Breast epithelium (tissue), 4 donors: ENCODE measurements around the gene CORO2B. TPM values are rescaled to one million over a fixed set of nuclear protein-coding genes. Genes with fewer than 3 reads are reported as not detected.
A peak's percentile ranks its signal among the peaks of the same experiment; 100 is the strongest.
"Not testable (repeated sequence)": the region's sequence is repeated elsewhere in the genome, so short reads cannot be mapped to it uniquely, and the experiment has no call there.

Experiments
- DNase-seq, 2 donors: peaks; one replicate each; pipeline ENCODE4 v3.0.0-alpha.2; 2019; ENCODE audit warnings: low spot score in 2 of 2
- H3K27ac ChIP-seq, 2 donors: fragments of 200-600 bp; sonication (generic) in 1 of 2; one replicate each; pipeline ENCODE4 v1.5.1; 2016 to 2019; ENCODE audit warnings: mild to moderate bottlenecking in 1 of 2
- H3K27me3 ChIP-seq, 2 donors: fragments of 200-600 bp; sonication (generic) in 1 of 2; one replicate each; pipeline versions ENCODE4 v1.5.1 to v1.6.0; 2017 to 2019; ENCODE audit warnings: control low read depth in 1 of 2, mild to moderate bottlenecking in 1 of 2
- H3K36me3 ChIP-seq: fragments of 200-600 bp; one replicate; pipeline ENCODE4 v1.5.1; 2019
- H3K4me1 ChIP-seq, 2 donors: fragments of 200-600 bp; sonication (generic); one replicate each; pipeline ENCODE4 v1.5.1; 2016 to 2019; ENCODE audit warnings: control low read depth in 1 of 2
- H3K4me3 ChIP-seq, 3 donors: fragments of 200-600 bp; sonication (generic); 1 replicate in 2 of 3; 2 replicates in 1 of 3; pipeline ENCODE4 v1.5.1; 2016 to 2019; ENCODE audit warnings: mild to moderate bottlenecking in 3 of 3, moderate library complexity in 2 of 3
- H3K9me3 ChIP-seq, 2 donors: fragments of 200-600 bp; sonication (generic) in 1 of 2; one replicate each; pipeline ENCODE4 v1.5.1; 2016 to 2019; ENCODE audit warnings: control low read depth in 1 of 2
- POLR2A ChIP-seq: fragments of 450-650 bp; IDR thresholded peaks from one replicate; pipeline ENCODE4 v1.6.1; 2016; ENCODE audit warnings: antibody characterized with exemption, mild to moderate bottlenecking, moderate library complexity
- POLR2AphosphoS5 ChIP-seq, 3 donors: sonication (generic); formaldehyde crosslinking; IDR thresholded peaks; one replicate each; pipeline ENCODE4 v1.6.1; 2017; ENCODE audit warnings: antibody characterized with exemption in 3 of 3
- intact Hi-C: fragments of 100-400 bp; cut with DNase I; formaldehyde crosslinking; loops from one replicate; pipeline ENCODE4 v1.15.1; 2023; ENCODE audit warnings: low total_unique reads
- total RNA-seq, 3 donors: library from RNA; depleted of rRNA; stranded (reverse); fragments of >200 nt; gene quantifications; one replicate each; pipeline ENCODE4 v1.1.0, GENCODE V29; 2016
- TF ChIP-seq, protein P1 (sequence below), 3 donors: fragments of 450-650 bp; IDR thresholded peaks; one replicate each; pipeline ENCODE4 v1.5.1; 2016 to 2017; ENCODE audit warnings: antibody characterized with exemption in 3 of 3, mild to moderate bottlenecking in 3 of 3, moderate library complexity in 3 of 3

CORO2B gene
- total RNA-seq, 3 donors from 2014 or later = 2.9 to 11.2 (median 3.5) TPM

DNA sequence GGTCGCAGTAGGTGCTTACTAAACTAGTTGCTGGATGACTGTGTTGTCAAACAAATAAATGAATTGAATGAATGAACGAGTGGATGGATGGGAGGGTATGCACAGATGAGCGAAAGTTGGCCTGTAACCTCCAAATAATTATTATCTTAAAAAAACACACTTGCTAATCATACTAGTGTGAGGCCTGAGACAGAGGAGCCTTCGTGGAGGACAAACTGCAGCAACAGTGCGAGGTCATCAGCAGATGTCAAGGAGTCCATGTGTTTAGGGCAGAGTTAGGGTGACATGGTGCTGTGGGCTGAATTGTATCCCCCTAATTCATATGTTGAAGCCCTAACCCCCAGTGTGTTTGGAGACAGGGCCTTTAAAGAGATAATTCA, 24.4 kb downstream of the CORO2B start:
- TF ChIP-seq, protein P1, sequence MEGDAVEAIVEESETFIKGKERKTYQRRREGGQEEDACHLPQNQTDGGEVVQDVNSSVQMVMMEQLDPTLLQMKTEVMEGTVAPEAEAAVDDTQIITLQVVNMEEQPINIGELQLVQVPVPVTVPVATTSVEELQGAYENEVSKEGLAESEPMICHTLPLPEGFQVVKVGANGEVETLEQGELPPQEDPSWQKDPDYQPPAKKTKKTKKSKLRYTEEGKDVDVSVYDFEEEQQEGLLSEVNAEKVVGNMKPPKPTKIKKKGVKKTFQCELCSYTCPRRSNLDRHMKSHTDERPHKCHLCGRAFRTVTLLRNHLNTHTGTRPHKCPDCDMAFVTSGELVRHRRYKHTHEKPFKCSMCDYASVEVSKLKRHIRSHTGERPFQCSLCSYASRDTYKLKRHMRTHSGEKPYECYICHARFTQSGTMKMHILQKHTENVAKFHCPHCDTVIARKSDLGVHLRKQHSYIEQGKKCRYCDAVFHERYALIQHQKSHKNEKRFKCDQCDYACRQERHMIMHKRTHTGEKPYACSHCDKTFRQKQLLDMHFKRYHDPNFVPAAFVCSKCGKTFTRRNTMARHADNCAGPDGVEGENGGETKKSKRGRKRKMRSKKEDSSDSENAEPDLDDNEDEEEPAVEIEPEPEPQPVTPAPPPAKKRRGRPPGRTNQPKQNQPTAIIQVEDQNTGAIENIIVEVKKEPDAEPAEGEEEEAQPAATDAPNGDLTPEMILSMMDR (IDR thresholded peaks at IDR 0.05) = no peak
- no peak for TF ChIP-seq POLR2AphosphoS5 (IDR thresholded peaks at IDR 0.05)
- no peak for TF ChIP-seq POLR2A
- no peaks in the 10 kb centered on the region for H3K9me3 ChIP-seq
- intact Hi-C loops = no loop called here
- no peak overlapping the region for H3K27ac ChIP-seq
- no peaks in the 10 kb centered on the region for H3K27me3 ChIP-seq
- DNase-seq = no peak
- no peaks in the 10 kb centered on the region for H3K36me3 ChIP-seq
- no peak overlapping the region for H3K4me3 ChIP-seq
- peaks cover 0 to 11% of the 10 kb centered on the region in 2 donors for H3K4me1 ChIP-seq

DNA sequence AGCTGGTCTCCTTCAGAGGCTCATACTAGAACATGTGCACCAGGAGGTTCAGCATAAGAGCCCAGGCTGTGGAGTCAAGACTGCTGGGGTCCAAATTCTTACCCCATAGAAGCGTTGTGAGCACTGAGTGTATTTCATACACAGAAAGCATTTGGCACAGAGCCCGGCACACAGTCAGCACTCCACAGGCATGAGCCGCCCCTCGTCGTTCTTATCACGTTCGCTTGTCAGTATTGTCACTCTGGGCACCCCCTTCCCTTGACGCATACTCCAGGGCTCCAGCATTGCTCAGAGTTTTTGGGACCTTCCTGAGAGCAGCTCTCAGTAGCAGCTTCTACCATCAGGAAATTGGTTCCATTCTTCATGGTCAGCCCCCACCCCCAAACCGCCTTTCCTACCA, 25.2 kb downstream of the CORO2B start:
- Histone ChIP-seq H3K4me1 (peaks cover 6 to 14% of the 10 kb centered on the region in 2 donors), H3K9me3 (no peaks in the 10 kb centered on the region), H3K36me3 (no peaks in the 10 kb centered on the region), H3K27ac (no peak overlapping the region), H3K4me3 (no peak overlapping the region), H3K27me3 (no peaks in the 10 kb centered on the region)
- DNase-seq = no peak
- TF ChIP-seq POLR2AphosphoS5 (IDR thresholded peaks at IDR 0.05) (no peak), POLR2A (no peak)
- TF ChIP-seq, protein P1 (IDR thresholded peaks at IDR 0.05) = no peak
- intact Hi-C loops = no loop called here

DNA sequence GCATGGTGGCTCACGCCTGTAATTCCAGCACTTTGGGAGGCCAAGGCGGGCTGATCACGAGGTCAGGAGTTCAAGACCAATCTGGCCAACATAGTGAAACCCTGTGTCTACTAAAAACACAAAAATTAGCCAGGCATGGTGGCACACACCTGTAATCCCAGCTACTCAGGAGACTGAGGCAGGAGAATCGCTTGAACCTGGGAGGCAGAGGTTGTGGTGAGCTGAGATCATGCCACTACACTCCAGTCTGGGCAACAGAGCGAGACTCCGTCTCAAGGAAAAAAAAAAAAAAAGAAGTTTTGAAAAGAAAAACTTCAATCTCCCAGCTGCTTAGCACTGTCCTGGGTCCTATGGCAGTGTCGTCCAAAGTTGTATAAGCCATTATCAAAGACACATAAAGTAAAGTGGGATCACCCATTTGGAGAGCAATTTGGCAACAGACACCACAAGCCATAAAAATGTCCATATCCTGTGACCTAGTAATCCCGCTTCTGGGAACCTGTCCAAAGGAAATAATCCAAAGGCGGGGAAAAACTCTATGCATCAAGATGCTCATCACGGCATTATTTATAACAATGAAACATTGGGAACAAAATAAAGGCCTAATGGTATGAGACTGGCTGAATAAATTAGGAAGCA, 26.2 kb downstream of the CORO2B start:
- H3K36me3 ChIP-seq, H3K4me1 ChIP-seq, H3K27ac ChIP-seq, H3K27me3 ChIP-seq, H3K4me3 ChIP-seq, DNase-seq, intact Hi-C loops, H3K9me3 ChIP-seq: not testable (repeated sequence)

DNA sequence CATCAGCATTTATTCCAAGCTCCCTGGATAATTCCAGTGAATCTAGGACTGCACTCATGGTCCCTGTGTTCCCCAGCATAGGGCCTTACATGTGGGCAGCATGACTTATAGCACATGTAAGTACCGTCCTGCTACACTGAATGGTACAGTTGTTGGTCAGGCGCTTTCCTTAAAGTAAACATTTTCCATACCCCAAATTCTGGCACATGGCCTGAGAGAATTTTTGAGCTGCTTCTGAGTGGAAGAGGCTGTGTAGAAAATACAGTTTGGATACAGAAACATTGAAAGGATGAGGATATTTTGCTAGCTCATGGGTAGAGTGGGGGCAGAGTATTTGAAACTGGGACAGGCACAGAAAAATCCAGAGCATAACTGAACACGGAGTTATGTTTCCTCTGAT, 27.6 kb downstream of the CORO2B start:
- intact Hi-C loops = no loop called here
- Histone ChIP-seq H3K4me1 (peaks cover 6 to 9% of the 10 kb centered on the region in 2 donors), H3K27me3 (no peaks in the 10 kb centered on the region), H3K36me3 (no peaks in the 10 kb centered on the region), H3K9me3 (no peaks in the 10 kb centered on the region), H3K27ac (no peak overlapping the region), H3K4me3 (no peak overlapping the region)
- DNase-seq = no peak
- TF ChIP-seq POLR2A = no peak
- TF ChIP-seq POLR2AphosphoS5 (IDR thresholded peaks at IDR 0.05) = no peak
- TF ChIP-seq, protein P1 (IDR thresholded peaks at IDR 0.05) = no peak

DNA sequence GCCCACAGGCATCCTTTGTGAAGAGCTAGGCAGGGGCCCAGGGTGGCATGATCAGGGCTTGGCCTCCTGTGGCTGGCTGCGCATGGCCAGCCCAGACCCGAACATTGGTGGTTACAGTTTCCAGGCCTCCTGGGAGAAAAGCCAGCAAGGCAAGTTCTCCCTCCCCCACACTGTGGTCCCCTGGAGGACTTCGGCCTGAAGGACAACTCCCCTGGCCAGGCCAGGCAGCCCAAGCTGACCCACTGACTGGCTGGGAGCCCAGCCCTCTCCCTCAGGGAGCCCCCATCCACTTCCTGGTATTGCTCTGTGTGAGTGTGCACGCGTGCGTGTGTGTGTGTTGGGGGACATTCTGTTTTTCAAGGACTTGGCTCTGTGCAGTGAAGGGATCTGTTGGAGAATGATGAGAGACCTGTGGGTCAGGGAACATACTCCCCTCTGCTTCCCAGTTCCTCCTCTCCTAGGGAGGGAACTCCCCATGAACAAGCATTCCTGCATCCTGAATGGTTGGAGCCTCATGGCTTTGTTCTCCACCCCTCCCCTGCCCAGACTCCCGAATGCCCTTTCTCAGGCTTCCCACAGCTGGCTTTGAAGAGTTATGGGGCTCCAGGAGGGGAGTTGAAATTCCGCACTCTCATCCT, 29.5 kb downstream of the CORO2B start:
- H3K27me3 ChIP-seq = no peaks in the 10 kb centered on the region
- peaks cover 6 to 9% of the 10 kb centered on the region in 2 donors for H3K4me1 ChIP-seq
- intact Hi-C loops = no loop called here
- no peaks in the 10 kb centered on the region for H3K36me3 ChIP-seq
- H3K9me3 ChIP-seq = no peaks in the 10 kb centered on the region
- H3K4me3 ChIP-seq = no peak overlapping the region
- H3K27ac ChIP-seq = peak overlapping the region; percentile 52 to 88
- DNase-seq = peak in 1 of 2 donors; percentile 34
- peak; percentile 8 to 86 (median 78) for TF ChIP-seq POLR2AphosphoS5 (IDR thresholded peaks at IDR 0.05)
- TF ChIP-seq, protein P1 (IDR thresholded peaks at IDR 0.05) = no peak
